PC-3 (cell line): ENCODE data around the gene LRRC3C.

ENCODE experiments used
- EZH2 ChIP-seq: fragments of 300-600 bp; sonication (generic); IDR thresholded peaks from one replicate; pipeline ENCODE4 v1.6.1; 2017; ENCODE audit warnings: antibody characterized with exemption, mild to moderate bottlenecking, low read length; ENCODE audit not compliant: unreplicated experiment
- TF ChIP-seq, protein P1 (sequence below): fragments of 300-600 bp; sonication (generic); conservative IDR thresholded peaks from 2 replicates; pipeline ENCODE4 v1.5.1; 2017; ENCODE audit warnings: antibody characterized with exemption, low read depth, mild to moderate bottlenecking, low read length

DNA sequence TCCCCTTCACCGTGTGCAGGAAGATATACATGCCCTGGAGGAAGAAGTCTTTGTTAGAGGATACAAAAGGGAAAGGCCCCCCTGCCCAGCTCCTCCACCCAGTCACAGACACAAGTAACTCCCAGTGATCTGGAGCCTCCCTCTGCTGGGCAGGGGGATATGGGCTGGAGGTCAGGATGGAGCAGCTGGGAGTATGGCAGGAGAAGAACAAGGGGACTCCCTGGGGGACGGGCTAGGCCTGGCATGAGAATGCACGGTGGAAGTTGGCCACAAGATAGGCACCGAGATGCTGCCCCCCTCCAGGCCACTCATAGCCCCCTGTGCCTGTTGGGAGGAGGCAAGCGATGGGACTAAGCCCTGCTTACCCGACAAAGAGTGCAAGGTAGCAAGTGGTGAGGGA is 4.3 kb upstream of the LRRC3C start:
- no peak for TF ChIP-seq EZH2
- TF ChIP-seq, protein P1, sequence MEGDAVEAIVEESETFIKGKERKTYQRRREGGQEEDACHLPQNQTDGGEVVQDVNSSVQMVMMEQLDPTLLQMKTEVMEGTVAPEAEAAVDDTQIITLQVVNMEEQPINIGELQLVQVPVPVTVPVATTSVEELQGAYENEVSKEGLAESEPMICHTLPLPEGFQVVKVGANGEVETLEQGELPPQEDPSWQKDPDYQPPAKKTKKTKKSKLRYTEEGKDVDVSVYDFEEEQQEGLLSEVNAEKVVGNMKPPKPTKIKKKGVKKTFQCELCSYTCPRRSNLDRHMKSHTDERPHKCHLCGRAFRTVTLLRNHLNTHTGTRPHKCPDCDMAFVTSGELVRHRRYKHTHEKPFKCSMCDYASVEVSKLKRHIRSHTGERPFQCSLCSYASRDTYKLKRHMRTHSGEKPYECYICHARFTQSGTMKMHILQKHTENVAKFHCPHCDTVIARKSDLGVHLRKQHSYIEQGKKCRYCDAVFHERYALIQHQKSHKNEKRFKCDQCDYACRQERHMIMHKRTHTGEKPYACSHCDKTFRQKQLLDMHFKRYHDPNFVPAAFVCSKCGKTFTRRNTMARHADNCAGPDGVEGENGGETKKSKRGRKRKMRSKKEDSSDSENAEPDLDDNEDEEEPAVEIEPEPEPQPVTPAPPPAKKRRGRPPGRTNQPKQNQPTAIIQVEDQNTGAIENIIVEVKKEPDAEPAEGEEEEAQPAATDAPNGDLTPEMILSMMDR = no peak
